PC-3 (cell line): ENCODE measurements around the gene NLN. TPM values are rescaled to one million over a fixed set of nuclear protein-coding genes. Genes with fewer than 3 reads are reported as not detected.
"Not testable (repeated sequence)": the region's sequence is repeated elsewhere in the genome, so short reads cannot be mapped to it uniquely, and the experiment has no call there.

Experiments used
- ATAC-seq: fragments of 200-7000 bp; cut with Tn5 transposase; 2 replicates; pipeline ENCODE4 v1.9.1; 2020; ENCODE audit warnings: mild to moderate bottlenecking, moderate library complexity
- BruUV-seq: library from RNA; stranded (reverse); fragments of 400-500 nt; replicated peaks from 2 replicates; lab custom pipeline; 2021; lab: Mats Ljungman, UMichigan
- CTCF ChIA-PET: fragments of 300-600 bp; sonication (Branson Sonifier 250); formaldehyde crosslinking; loops from one replicate; lab custom pipeline; 2022; ENCODE audit warnings: antibody characterized with exemption; lab: Charles Lee
- POLR2A ChIA-PET: fragments of 300-600 bp; sonication (Branson Sonifier 250); formaldehyde crosslinking; loops from one replicate; lab custom pipeline; 2022; ENCODE audit warnings: antibody characterized with exemption; ENCODE audit not compliant: unreplicated experiment; lab: Charles Lee
- DNase-seq: peaks from one replicate; pipeline ENCODE4 v3.0.0-alpha.2; 2015
- H2AFZ ChIP-seq: fragments of 300-600 bp; sonication (generic); 2 replicates; pipeline ENCODE4 v1.6.0; 2016; ENCODE audit warnings: antibody characterized with exemption, low read length
- H3F3A ChIP-seq: fragments of 300-600 bp; sonication (generic); one replicate; pipeline ENCODE4 v1.6.0; 2017; ENCODE audit warnings: antibody characterized with exemption, low read length, control low read depth, mild to moderate bottlenecking; ENCODE audit not compliant: unreplicated experiment
- H3K27ac ChIP-seq: fragments of 300-600 bp; sonication (generic); 2 replicates; pipeline ENCODE4 v1.5.1; 2016; ENCODE audit warnings: mild to moderate bottlenecking, low read length
- H3K27me3 ChIP-seq: fragments of 300-600 bp; sonication (generic); 2 replicates; pipeline ENCODE4 v1.6.1; 2016; ENCODE audit warnings: low read length, mixed read lengths
- H3K36me3 ChIP-seq: fragments of 300-600 bp; sonication (generic); 2 replicates; pipeline ENCODE4 v1.6.1; 2016; ENCODE audit warnings: low read depth, mixed run types, low read length, mixed read lengths
- H3K4me1 ChIP-seq: fragments of 300-600 bp; sonication (generic); 2 replicates; pipeline ENCODE4 v1.5.1; 2016; ENCODE audit warnings: low read length; ENCODE audit not compliant: insufficient read depth
- H3K4me2 ChIP-seq: fragments of 300-600 bp; sonication (generic); 2 replicates; pipeline ENCODE4 v1.6.0; 2016; ENCODE audit warnings: low read length
- H3K4me3 ChIP-seq: fragments of 300-600 bp; sonication (generic); 2 replicates; pipeline ENCODE4 v1.5.1; 2016; ENCODE audit warnings: mild to moderate bottlenecking, low read length, mixed read lengths
- H3K79me2 ChIP-seq: fragments of 300-600 bp; sonication (generic); 2 replicates; pipeline ENCODE4 v1.6.1; 2017; ENCODE audit warnings: low read length, mixed read lengths
- H3K9ac ChIP-seq: fragments of 300-600 bp; sonication (generic); 2 replicates; pipeline ENCODE4 v1.6.0; 2016; ENCODE audit warnings: mild to moderate bottlenecking, low read length
- H3K9me2 ChIP-seq: fragments of 300-600 bp; sonication (generic); replicated peaks from 2 replicates; pipeline ENCODE4 v1.6.1; 2016; ENCODE audit warnings: mixed run types, low read length, mixed read lengths
- H3K9me3 ChIP-seq: fragments of 300-600 bp; sonication (generic); 2 replicates; pipeline ENCODE4 v1.6.1; 2016; ENCODE audit warnings: low read length, mixed read lengths
- H4K20me1 ChIP-seq: fragments of 300-600 bp; sonication (generic); 2 replicates; pipeline ENCODE4 v1.6.1; 2016; ENCODE audit warnings: low read length, mixed read lengths
- CTCF ChIP-seq: fragments of 300-600 bp; sonication (generic); conservative IDR thresholded peaks from 2 replicates; pipeline ENCODE4 v1.5.1; 2017; ENCODE audit warnings: antibody characterized with exemption, low read depth, mild to moderate bottlenecking, low read length
- EZH2 ChIP-seq: fragments of 300-600 bp; sonication (generic); IDR thresholded peaks from one replicate; pipeline ENCODE4 v1.6.1; 2017; ENCODE audit warnings: antibody characterized with exemption, mild to moderate bottlenecking, low read length; ENCODE audit not compliant: unreplicated experiment
- EZH2phosphoT487 ChIP-seq: fragments of 300-600 bp; sonication (generic); IDR thresholded peaks from 2 replicates; pipeline ENCODE4 v1.6.1; 2018; ENCODE audit warnings: mild to moderate bottlenecking, antibody characterized with exemption, low read length, borderline replicate concordance
- intact Hi-C: fragments of 100-400 bp; cut with micrococcal nuclease; formaldehyde crosslinking; loops from 2 replicates; pipeline ENCODE4 v1.9.0; 2023
- total RNA-seq: library from RNA; depleted of rRNA; stranded (reverse); fragments of >200 nt; gene quantifications from 2 replicates; pipeline ENCODE4 v1.2.3, GENCODE V29; 2014

NLN gene
- total RNA-seq, 1 experiment from 2014 or later: 13.6 TPM

- no peak overlapping the region for H2AFZ ChIP-seq
- intact Hi-C loops: no loop called here
- no peak for TF ChIP-seq EZH2
- BruUV-seq: no TSS peak
- H3F3A ChIP-seq: no peaks in the 10 kb centered on the region
- no peak overlapping the region for H3K4me3 ChIP-seq
- no peaks in the 10 kb centered on the region for H3K27me3 ChIP-seq
- CTCF ChIA-PET: no interaction called here
- POLR2A ChIA-PET: no interaction called here
- no peaks in the 10 kb centered on the region for H4K20me1 ChIP-seq
- no peaks in the 10 kb centered on the region for H3K36me3 ChIP-seq
- H3K9ac ChIP-seq: no peak overlapping the region
- no peak overlapping the region for H3K27ac ChIP-seq
- DNase-seq (no peak), ATAC-seq (no peak)
- H3K79me2 ChIP-seq: no peaks in the 10 kb centered on the region
- no peak overlapping the region for H3K4me2 ChIP-seq
- H3K4me1 ChIP-seq: no peaks in the 10 kb centered on the region
- H3K9me3 ChIP-seq: no peaks in the 10 kb centered on the region
- H3K9me2 ChIP-seq: no peaks in the 10 kb centered on the region
Measured at GRCh38 chr5:65674749-65675148, 47.3 kb upstream of the NLN start.

DNA sequence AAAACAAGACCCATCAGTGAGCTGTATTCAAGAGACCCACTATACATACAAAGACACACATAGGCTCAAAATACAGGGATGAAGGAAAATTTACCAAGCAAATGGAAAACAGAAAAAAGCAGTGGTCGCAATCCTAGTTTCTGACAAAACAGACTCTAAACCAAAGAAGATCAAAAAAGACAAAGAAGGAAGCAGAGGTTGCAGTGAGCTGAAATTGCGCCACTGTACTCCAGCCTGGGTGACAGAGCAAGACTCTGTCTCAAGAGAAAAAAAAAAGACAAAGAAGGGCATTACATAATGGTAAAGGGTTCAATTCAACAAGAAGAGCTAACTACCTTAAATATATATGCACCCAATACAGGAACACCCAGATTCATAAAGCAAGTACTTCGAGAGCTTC, 45.9 kb upstream of the NLN start:
- H3F3A ChIP-seq, H3K79me2 ChIP-seq, H3K27me3 ChIP-seq, H3K9me3 ChIP-seq, H2AFZ ChIP-seq, H3K9me2 ChIP-seq, BruUV-seq, H4K20me1 ChIP-seq, ATAC-seq, H3K27ac ChIP-seq, CTCF ChIA-PET, DNase-seq, H3K36me3 ChIP-seq, intact Hi-C loops, POLR2A ChIA-PET, H3K4me1 ChIP-seq, H3K9ac ChIP-seq, H3K4me3 ChIP-seq, H3K4me2 ChIP-seq: not testable (repeated sequence)

DNA sequence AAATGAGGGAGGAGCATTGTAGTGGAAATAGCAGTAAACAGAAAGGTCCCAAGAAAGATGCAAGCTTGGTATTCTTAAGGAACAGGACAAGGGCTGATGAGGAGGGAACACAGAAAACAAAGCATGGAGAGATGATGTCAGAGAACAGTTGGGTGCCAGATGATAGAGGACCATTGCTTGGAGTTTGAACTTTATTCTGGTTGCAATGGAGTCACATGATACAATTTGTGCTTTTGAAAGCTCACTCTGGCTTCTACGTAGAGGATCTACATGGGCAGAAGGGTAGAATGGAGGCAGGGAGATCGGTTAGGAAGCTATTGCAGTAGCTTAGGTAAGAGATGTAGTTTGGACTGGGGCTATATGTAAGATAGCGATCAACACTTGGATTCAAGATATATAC, 39.9 kb upstream of the NLN start:
- no peaks in the 10 kb centered on the region for H3K9me2 ChIP-seq
- no peak overlapping the region for H3K27ac ChIP-seq
- no peak for ATAC-seq
- no peaks in the 10 kb centered on the region for H3K9me3 ChIP-seq
- no TSS peak for BruUV-seq
- DNase-seq: no peak
- no peaks in the 10 kb centered on the region for H3K27me3 ChIP-seq
- no peak overlapping the region for H3K4me3 ChIP-seq
- H3K4me1 ChIP-seq: no peaks in the 10 kb centered on the region
- ChIA-PET POLR2A (no interaction called here), CTCF (no interaction called here)
- H3K36me3 ChIP-seq: no peaks in the 10 kb centered on the region
- H3K79me2 ChIP-seq: no peaks in the 10 kb centered on the region
- no peak overlapping the region for H3K4me2 ChIP-seq
- no peaks in the 10 kb centered on the region for H4K20me1 ChIP-seq
- intact Hi-C loops: no loop called here
- TF ChIP-seq EZH2phosphoT487: no peak
- TF ChIP-seq CTCF: no peak
- no peak for TF ChIP-seq EZH2
- H2AFZ ChIP-seq: no peak overlapping the region
- no peak overlapping the region for H3K9ac ChIP-seq
- H3F3A ChIP-seq: no peaks in the 10 kb centered on the region

DNA sequence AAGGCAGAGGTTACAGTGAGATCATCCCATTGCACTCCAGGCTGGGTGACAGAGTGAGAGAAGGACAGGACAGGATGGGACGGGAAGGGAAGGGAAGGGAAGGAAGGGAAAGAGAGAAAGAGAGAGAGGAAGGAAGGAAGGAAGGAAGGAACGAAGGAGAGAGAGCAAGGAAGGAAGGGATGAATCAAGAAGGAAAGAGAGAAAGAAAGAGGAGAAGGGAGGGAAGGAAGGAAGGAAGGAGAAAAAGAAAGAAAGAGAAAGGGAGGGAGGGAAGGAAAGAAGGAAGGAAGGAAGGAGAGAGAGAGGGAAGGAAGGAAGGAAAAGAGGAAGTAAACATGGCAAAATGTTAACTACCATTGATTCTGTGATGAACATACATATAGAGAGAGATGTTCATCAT, 28.9 kb upstream of the NLN start:
- no peak overlapping the region for H3K4me3 ChIP-seq
- H3K4me2 ChIP-seq: no peak overlapping the region
- ATAC-seq: no peak
- no TSS peak for BruUV-seq
- H3K36me3 ChIP-seq: no peaks in the 10 kb centered on the region
- TF ChIP-seq EZH2phosphoT487: no peak
- no peak for TF ChIP-seq CTCF
- TF ChIP-seq EZH2: no peak
- ChIA-PET POLR2A (no interaction called here), CTCF (no interaction called here)
- H2AFZ ChIP-seq: no peak overlapping the region
- no peak overlapping the region for H3K27ac ChIP-seq
- no peaks in the 10 kb centered on the region for H3F3A ChIP-seq
- H3K4me1 ChIP-seq: no peaks in the 10 kb centered on the region
- no peaks in the 10 kb centered on the region for H3K9me2 ChIP-seq
- no peaks in the 10 kb centered on the region for H3K79me2 ChIP-seq
- H4K20me1 ChIP-seq: no peaks in the 10 kb centered on the region
- intact Hi-C loops: no loop called here
- no peak for DNase-seq
- H3K27me3 ChIP-seq: no peaks in the 10 kb centered on the region
- H3K9ac ChIP-seq: no peak overlapping the region
- H3K9me3 ChIP-seq: no peaks in the 10 kb centered on the region
